Activated T-cell treated with anti-CD3 and anti-CD28 coated beads, Interleukin-2, amount 50 U/mL, for 4 hours (primary cell): ENCODE results near the gene C5AR2. TPM values are rescaled to one million over a fixed set of nuclear protein-coding genes. Genes with fewer than 3 reads are reported as not detected.

ENCODE experiments used
- total RNA-seq, 3 donors: library from RNA; stranded (reverse); gene quantifications; one replicate each; pipeline ENCODE4 v1.2.1, GENCODE V29; 2021

The C5AR2 gene
- total RNA-seq, 3 donors from 2014 or later: not detected

Other genes starting within 250 kb of the C5AR2 start
- gene ZC3H4, start 218.4 kb upstream of the C5AR2 start, total RNA-seq: 10 to 100 TPM; 77.7 to 91.6 (median 90.4) TPM
- 100 to 1,000 TPM in 1 of 3 donors, 10 to 100 TPM in 2; 90.0 to 112 (median 99.3) TPM for gene SAE1, start 201.3 kb upstream of the C5AR2 start, total RNA-seq
- 1 to 10 TPM; 4.4 to 6.0 (median 5.7) TPM for gene BBC3, start 101.0 kb upstream of the C5AR2 start, total RNA-seq
- 10 to 100 TPM; 24.0 to 34.5 (median 30.4) TPM for gene CCDC9, start 75.7 kb upstream of the C5AR2 start, total RNA-seq
- gene INAFM1, start 57.3 kb upstream of the C5AR2 start, total RNA-seq: 10 to 100 TPM in 2 of 3 donors, 1 to 10 TPM in 1; 9.9 to 10.1 (median 10.0) TPM
- under 1 TPM; 0.63 to 0.83 (median 0.68) TPM for gene C5AR1, start 22.3 kb upstream of the C5AR2 start, total RNA-seq
- 10 to 100 TPM; 38.1 to 41.0 (median 38.6) TPM for gene DHX34, start 17.1 kb downstream of the C5AR2 start, total RNA-seq
- gene MEIS3, start 87.4 kb downstream of the C5AR2 start, total RNA-seq: under 1 TPM in 1 of 3 donors, not detected in 2; 0.16 TPM
- gene SLC8A2, start 139.7 kb downstream of the C5AR2 start, total RNA-seq: under 1 TPM in 1 of 3 donors, not detected in 2; 0.05 TPM
- gene KPTN, start 152.0 kb downstream of the C5AR2 start, total RNA-seq: 10 to 100 TPM; 12.3 to 17.4 (median 14.9) TPM
- 100 to 1,000 TPM in 2 of 3 donors, 10 to 100 TPM in 1; 94.5 to 106 (median 106) TPM for gene NAPA, start 182.9 kb downstream of the C5AR2 start, total RNA-seq
- gene ZNF541, start 241.0 kb downstream of the C5AR2 start, total RNA-seq: under 1 TPM; 0.11 to 0.22 (median 0.13) TPM